HS-5 (cell line): Measurements from ENCODE around the gene CRIM1.
A peak's percentile ranks its signal among the peaks of the same experiment; 100 is the strongest.

Experiments
- DNase-seq: peaks from one replicate; pipeline ENCODE4 v3.0.0-alpha.2; 2012; ENCODE audit warnings: low read depth

The CRIM1 gene

GRCh38 chr2:36520431-36520830 is 164.9 kb downstream of the CRIM1 start:
- DNase-seq: no peak

GRCh38 chr2:36523153-36523552 is 167.6 kb downstream of the CRIM1 start:
- DNase-seq: no peak

DNA sequence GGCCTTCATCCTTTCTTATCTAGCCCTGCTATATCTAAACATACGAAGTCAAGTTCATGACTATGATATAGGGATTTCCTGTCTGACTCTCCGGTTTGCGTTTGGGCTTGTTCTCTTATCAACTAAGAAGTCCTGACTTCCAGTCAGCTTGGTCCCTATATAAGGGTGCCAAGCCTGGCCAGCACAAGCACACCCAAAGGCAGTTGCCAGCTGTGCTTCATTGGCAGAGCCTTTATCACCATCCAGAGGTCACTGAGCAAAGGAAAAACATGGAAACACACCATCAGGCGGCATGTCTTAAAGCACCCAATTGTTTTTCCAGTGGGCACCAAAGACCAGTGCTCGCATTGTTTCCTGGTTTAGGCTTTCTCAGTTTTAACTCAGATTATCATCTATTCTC is 169.7 kb downstream of the CRIM1 start:
- DNase-seq: no peak

DNA sequence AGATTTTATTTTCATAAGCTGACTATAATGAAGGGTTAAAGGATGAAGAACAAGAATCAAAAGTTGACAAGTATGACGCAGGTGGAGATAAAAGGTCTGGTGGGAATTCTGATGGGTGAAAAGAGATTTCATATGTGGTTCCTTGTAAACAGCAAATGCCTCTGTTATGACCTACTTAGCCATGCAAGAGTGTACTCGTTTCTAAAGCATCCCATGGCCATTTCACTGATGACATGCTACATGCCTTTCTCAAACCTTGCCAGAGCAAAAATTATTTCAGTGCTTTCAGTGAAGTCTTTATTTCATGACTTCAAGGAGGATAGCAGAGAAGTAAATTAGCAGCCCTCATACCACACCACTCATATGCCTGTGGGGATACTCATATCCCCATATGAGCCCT is 170.6 kb downstream of the CRIM1 start:
- DNase-seq: no peak

DNA sequence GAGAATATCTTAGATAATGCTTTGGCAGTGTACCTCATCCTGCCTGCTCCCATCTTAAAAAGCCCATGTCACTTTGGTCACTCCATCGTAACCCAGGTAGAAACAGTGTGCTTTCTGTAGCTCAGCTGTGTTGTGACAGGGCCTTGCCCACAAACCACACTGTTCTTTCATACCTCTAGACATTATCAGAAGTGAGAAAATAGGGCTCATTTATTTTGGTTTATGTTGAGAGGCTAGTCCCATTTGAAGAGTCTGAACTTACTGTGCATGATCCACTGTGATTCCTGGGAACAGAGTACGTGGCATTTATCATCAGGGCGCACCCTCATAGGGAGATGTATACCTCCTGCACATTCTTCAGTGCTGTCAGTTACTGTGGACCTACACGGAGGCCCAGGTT is 172.7 kb downstream of the CRIM1 start:
- no peak for DNase-seq

DNA sequence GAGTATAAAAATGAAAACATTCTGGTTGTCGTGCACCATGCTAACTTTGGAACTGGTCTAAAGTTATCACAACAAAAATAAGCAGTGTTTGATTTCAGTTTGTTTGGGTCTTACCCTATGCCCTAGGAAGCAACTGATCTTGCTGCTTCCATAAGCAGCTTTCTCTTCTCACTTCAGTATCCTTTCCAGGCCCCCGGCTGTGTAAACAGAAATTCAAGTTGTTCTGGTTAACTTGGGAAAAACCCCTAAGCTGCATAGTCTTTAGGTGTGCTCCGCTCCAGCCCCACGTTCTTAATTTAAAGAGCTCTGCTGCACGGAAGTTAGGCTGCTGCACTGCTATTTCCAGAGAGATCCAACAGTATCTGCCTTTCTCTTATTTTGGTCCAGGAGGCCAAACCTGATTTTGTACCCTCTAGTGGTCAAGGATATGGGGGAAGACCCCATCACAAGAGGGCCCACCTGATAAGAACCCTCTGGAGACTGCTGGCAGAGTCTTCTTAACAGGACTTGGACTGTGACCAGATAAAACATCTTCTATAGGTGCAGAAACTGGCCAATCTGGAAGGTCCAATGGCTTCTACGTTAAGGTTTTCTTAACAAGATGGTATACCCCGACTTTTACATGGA is 173.3 kb downstream of the CRIM1 start:
- DNase-seq: no peak

- peak; percentile 41 for DNase-seq
Observed at GRCh38 chr2:36530178-36530982, 174.8 kb downstream of the CRIM1 start.

DNA sequence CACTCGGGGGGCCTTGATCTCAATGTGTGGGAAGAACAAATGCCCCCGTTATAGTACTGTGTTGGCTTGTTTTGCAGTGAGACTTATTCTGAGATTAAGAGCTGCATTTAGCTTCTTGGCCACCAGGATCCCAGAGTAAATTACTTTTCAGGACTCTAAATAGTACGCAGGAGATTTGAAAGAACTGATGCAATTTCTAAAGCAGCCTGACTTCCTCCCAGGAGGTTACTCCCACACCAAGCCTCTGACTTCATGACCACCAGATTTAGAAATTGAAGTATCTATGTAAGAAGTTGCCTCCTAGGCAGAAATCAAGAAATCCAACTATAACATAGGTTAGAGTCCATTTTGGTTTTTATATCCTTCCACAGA is 175.4 kb downstream of the CRIM1 start:
- DNase-seq: no peak

- no peak for DNase-seq
Observed at GRCh38 chr2:36534275-36534799, 178.8 kb downstream of the CRIM1 start.

DNA sequence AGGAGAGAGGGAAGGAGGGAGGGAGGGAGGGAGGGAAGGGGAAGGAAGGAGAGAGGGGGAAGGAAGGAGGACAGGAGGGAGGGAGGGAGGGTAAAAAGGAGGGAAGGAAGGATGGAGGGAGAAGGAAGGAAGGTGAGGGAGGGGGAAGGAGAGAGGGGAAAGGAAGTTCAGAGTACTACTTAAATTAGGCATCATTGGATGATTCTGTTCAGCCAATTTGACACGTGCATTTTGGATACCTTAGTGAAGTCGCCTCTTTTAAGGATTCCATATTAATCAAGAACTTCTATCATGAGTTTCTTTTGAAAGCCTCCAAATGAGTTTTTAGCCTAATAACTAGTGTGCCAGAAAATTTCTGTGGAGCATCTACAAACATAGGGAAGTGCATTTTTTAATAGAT is 179.5 kb downstream of the CRIM1 start:
- no peak for DNase-seq

- DNase-seq: no peak
Observed at GRCh38 chr2:36536776-36537175, 181.2 kb downstream of the CRIM1 start.

- DNase-seq: no peak
Observed at GRCh38 chr2:36538335-36538734, 182.8 kb downstream of the CRIM1 start.

GRCh38 chr2:36539631-36540030 is 184.1 kb downstream of the CRIM1 start:
- peak; percentile 61 for DNase-seq

GRCh38 chr2:36540986-36541754 is 185.6 kb downstream of the CRIM1 start:
- DNase-seq: no peak

DNA sequence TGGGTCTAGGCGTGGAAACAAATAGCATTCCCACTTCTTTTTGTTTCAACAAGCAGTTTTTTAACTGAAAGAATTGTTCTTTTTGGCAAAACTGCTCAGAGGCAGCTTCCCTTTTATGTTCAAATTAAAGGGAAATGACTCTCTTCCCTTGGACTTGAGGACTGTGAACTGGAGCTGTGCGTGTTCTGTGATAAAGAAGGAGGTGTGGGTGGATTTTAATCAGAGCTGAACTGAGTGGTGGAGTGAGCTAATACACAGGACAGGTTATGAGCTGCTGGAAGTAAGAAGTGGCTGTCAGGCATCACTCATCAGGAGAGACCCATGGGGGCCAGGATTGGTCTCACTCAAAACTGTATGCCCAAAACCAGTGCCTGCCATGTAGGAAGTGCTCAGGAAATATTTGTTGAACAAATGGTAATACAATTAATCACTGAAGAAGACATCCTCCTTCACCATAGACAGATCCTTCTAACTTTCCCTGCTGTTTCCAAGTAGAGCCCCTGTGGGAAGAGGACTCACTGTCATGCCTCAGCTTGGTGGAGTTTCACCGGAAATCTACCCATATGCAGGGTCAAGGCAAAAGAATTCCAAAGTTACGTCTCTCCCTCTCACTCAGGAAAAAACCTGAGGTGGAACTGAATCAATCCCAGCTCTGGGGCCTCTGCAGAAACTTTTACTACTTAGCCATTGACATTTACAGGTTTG is 186.5 kb downstream of the CRIM1 start:
- no peak for DNase-seq

GRCh38 chr2:36544638-36545338 is 189.2 kb downstream of the CRIM1 start:
- DNase-seq: no peak

GRCh38 chr2:36545871-36546416 is 190.4 kb downstream of the CRIM1 start:
- no peak for DNase-seq

DNA sequence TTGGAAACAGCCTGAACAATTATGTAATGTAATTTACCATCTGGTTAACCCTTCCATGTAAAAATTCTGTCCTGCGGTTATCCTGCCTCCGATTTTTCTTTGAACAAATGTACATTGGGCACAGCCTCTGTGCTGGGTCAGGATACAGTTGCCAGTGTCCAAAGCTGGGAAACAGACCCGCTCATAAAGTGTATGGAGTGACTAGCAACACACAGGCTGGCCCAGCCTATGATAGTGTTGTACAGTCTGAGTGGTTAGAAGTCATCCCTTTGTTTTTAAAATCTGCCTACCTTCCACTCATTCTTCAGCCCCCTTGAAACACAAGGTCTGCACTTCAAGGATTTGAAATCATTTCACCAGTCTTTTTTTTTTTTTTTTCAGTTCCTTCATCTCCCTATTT is 192.3 kb downstream of the CRIM1 start:
- DNase-seq: no peak

DNA sequence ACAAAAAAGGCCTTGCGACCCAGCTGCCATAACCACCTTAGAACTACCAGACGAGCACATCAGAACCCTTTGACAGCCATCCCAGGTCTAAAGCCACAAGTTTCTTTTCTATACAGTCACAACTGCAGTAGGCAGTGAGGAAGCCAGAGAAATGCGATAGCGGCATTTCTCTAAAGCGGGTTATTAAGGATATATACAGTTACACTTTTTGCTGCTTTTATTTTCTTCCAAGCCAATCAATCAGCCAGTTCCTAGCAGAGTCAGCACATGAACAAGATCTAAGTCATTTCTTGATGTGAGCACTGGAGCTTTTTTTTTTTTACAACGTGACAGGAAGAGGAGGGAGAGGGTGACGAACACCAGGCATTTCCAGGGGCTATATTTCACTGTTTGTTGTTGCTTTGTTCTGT is 193.6 kb downstream of the CRIM1 start:
- no peak for DNase-seq

- no peak for DNase-seq
Observed at GRCh38 chr2:36550006-36550405, 194.4 kb downstream of the CRIM1 start.

GRCh38 chr2:36553683-36554082 is 198.1 kb downstream of the CRIM1 start:
- no peak for DNase-seq
